Loucy (cell line): ENCODE data around the gene ELL3.
"Not testable (repeated sequence)": the region's sequence is repeated elsewhere in the genome, so short reads cannot be mapped to it uniquely, and the experiment has no call there.

ENCODE experiments used
- H2AFZ ChIP-seq: fragments of 200-600 bp; sonication (generic); 2 replicates; pipeline ENCODE4 v1.6.0; 2016; ENCODE audit warnings: antibody characterized with exemption, mild to moderate bottlenecking, low read length, moderate library complexity
- H3F3A ChIP-seq: fragments of 200-600 bp; 2 replicates; pipeline ENCODE4 v1.6.0; 2016; ENCODE audit warnings: antibody characterized with exemption, low read depth, mild to moderate bottlenecking
- H3K27me3 ChIP-seq: fragments of 200-600 bp; sonication (generic); 2 replicates; pipeline ENCODE4 v1.6.1; 2014; ENCODE audit warnings: low read length, mild to moderate bottlenecking; ENCODE audit not compliant: insufficient read depth, poor library complexity, severe bottlenecking
- H3K36me3 ChIP-seq: fragments of 200-600 bp; sonication (generic); 2 replicates; pipeline ENCODE4 v1.6.1; 2016; ENCODE audit warnings: low read length; ENCODE audit not compliant: insufficient read depth
- H3K4me1 ChIP-seq: fragments of 200-600 bp; sonication (generic); 2 replicates; pipeline ENCODE4 v1.5.1; 2014; ENCODE audit warnings: low read length, mild to moderate bottlenecking; ENCODE audit not compliant: insufficient read depth, poor library complexity, severe bottlenecking
- H3K4me2 ChIP-seq: fragments of 200-600 bp; sonication (generic); 2 replicates; pipeline ENCODE4 v1.6.0; 2014; ENCODE audit warnings: antibody characterized with exemption, low read length, low read depth, mild to moderate bottlenecking; ENCODE audit not compliant: poor library complexity, severe bottlenecking
- H3K4me3 ChIP-seq: fragments of 200-600 bp; sonication (generic); 2 replicates; pipeline ENCODE4 v1.5.1; 2014; ENCODE audit warnings: low read length, mild to moderate bottlenecking, mixed read lengths; ENCODE audit not compliant: poor library complexity, severe bottlenecking
- H3K79me2 ChIP-seq: fragments of 200-600 bp; sonication (generic); 2 replicates; pipeline ENCODE4 v1.6.1; 2014; ENCODE audit warnings: low read length; ENCODE audit not compliant: insufficient read depth
- H3K9ac ChIP-seq: fragments of 200-600 bp; sonication (generic); 2 replicates; pipeline ENCODE4 v1.6.0; 2014; ENCODE audit warnings: mild to moderate bottlenecking, low read depth, low read length, moderate library complexity; ENCODE audit not compliant: poor library complexity, severe bottlenecking
- H3K9me2 ChIP-seq: fragments of 200-600 bp; sonication (generic); replicated peaks from 2 replicates; pipeline ENCODE4 v1.6.1; 2016; ENCODE audit warnings: low read depth, low read length, mixed read lengths
- H3K9me3 ChIP-seq: fragments of 200-600 bp; sonication (generic); 2 replicates; pipeline ENCODE4 v1.6.1; 2014; ENCODE audit warnings: mild to moderate bottlenecking, antibody characterized with exemption, low read length, low read depth; ENCODE audit not compliant: insufficient read depth
- H4K20me1 ChIP-seq: fragments of 200-600 bp; sonication (generic); 2 replicates; pipeline ENCODE4 v1.6.0; 2014; ENCODE audit warnings: antibody characterized with exemption, low read length, mild to moderate bottlenecking; ENCODE audit not compliant: insufficient read depth, poor library complexity, severe bottlenecking
- CTCF ChIP-seq: fragments of 200-600 bp; sonication (generic); conservative IDR thresholded peaks from 2 replicates; pipeline ENCODE4 v1.5.1; 2014; ENCODE audit warnings: mild to moderate bottlenecking, antibody characterized with exemption, low read length
- EZH2phosphoT487 ChIP-seq: fragments of 200-600 bp; IDR thresholded peaks from 2 replicates; pipeline ENCODE4 v1.6.1; 2018; ENCODE audit warnings: antibody characterized with exemption, mild to moderate bottlenecking, moderate library complexity, borderline replicate concordance

Gene ELL3

GRCh38 chr15:43824302-43825246, 47.8 kb upstream of the ELL3 start, which contains the start of gene MFAP1:
TSS of gene MFAP1 (minus strand) at chr15:43824690. CDS start at chr15:43824569, 121 bp downstream.
- H3K4me2 ChIP-seq: peak within 1 kb of the TSS; percentile 75

GRCh38 chr15:43821505-43821904, 44.7 kb upstream of the ELL3 start:
- Histone ChIP-seq H3F3A (no peaks in the 10 kb centered on the region), H3K36me3 (peaks cover 14% of the 10 kb centered on the region; the same call in 1 of the 2 replicates), H3K79me2 (peaks cover 78% of the 10 kb centered on the region), H3K9me3 (no peaks in the 10 kb centered on the region), H3K9me2 (no peaks in the 10 kb centered on the region), H2AFZ (no peak overlapping the region), H3K27me3 (no peaks in the 10 kb centered on the region), H3K4me1 (peaks cover 41% of the 10 kb centered on the region), H3K9ac (peak overlapping the region; percentile 64), H3K4me2 (peak overlapping the region; percentile 56), H4K20me1 (peaks cover 27% of the 10 kb centered on the region), H3K4me3 (peak overlapping the region; percentile 55)
- TF ChIP-seq CTCF: no peak
- TF ChIP-seq EZH2phosphoT487: no peak

More at GRCh38 chr15:43824302-43825246, 47.8 kb upstream of the ELL3 start, which contains the start of gene MFAP1:
- H3K27me3 ChIP-seq: no peaks in the 10 kb centered on the region
- peak within 1 kb of the TSS; percentile 82 for H2AFZ ChIP-seq
- H3F3A ChIP-seq: no peaks in the 10 kb centered on the region
- TF ChIP-seq EZH2phosphoT487 (no peak), CTCF (no peak)
- H3K9me2 ChIP-seq: no peaks in the 10 kb centered on the region
- peaks cover 21% of the 10 kb centered on the region for H4K20me1 ChIP-seq
- peak within 1 kb of the TSS; percentile 88 for H3K9ac ChIP-seq
- peak within 1 kb of the TSS; percentile 96 for H3K4me3 ChIP-seq
- peaks cover 55% of the 10 kb centered on the region for H3K4me1 ChIP-seq
- no peaks in the 10 kb centered on the region for H3K9me3 ChIP-seq
- H3K36me3 ChIP-seq: no peaks in the 10 kb centered on the region
- H3K79me2 ChIP-seq: peaks cover 87% of the 10 kb centered on the region

DNA sequence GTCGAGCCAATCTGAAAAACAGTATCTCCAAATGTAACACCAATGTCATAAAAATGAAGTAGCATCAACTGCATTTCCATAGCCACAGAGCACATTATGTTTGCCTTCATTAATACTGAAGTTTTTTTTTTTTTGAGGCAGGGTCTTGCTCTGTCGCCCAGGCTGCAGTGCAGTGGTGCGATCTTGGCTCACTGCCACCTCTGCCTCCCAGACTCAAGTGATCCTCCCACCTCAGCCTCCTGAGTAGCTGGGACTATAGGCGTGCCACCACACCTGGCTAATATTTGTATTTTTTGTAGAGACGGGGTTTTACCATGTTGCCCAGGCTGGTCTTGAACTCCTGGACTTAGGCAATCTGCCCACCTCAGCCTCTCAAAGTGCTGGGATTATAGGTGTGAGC, 38.3 kb upstream of the ELL3 start:
- not testable (repeated sequence) for H3K9me2 ChIP-seq, H4K20me1 ChIP-seq, H2AFZ ChIP-seq, H3K4me3 ChIP-seq, H3K27me3 ChIP-seq, H3F3A ChIP-seq, H3K9me3 ChIP-seq, H3K4me1 ChIP-seq, H3K4me2 ChIP-seq, H3K9ac ChIP-seq
- H3K36me3 ChIP-seq: peaks cover 69% of the 10 kb centered on the region
- peaks cover 27% of the 10 kb centered on the region for H3K79me2 ChIP-seq
